Neural crest cell (in vitro differentiated cells): ENCODE data around the gene FER. TPM values are rescaled to one million over a fixed set of nuclear protein-coding genes. Genes with fewer than 3 reads are reported as not detected.
"Not testable (repeated sequence)": the region's sequence is repeated elsewhere in the genome, so short reads cannot be mapped to it uniquely, and the experiment has no call there.

ENCODE experiments used
- DNase-seq: peaks from one replicate; pipeline ENCODE4 v3.0.0; 2021; ENCODE audit warnings: low read depth, mixed read lengths, low spot score
- H3K27ac Mint-ChIP-seq: one replicate; pipeline ENCODE4 v1.8.0; 2021; ENCODE audit warnings: mild to moderate bottlenecking, mixed read lengths; ENCODE audit not compliant: unreplicated experiment
- H3K27me3 Mint-ChIP-seq: 2 replicates; pipeline ENCODE4 v1.8.0; 2021; ENCODE audit warnings: low read depth, mild to moderate bottlenecking, mixed read lengths
- H3K36me3 Mint-ChIP-seq: 2 replicates; pipeline ENCODE4 v1.8.0; 2021; ENCODE audit warnings: low read depth, mild to moderate bottlenecking, mixed read lengths
- H3K4me1 Mint-ChIP-seq: 2 replicates; pipeline ENCODE4 v1.8.0; 2021; ENCODE audit warnings: mixed read lengths
- H3K4me3 Mint-ChIP-seq: one replicate; pipeline ENCODE4 v1.8.0; 2021; ENCODE audit warnings: mild to moderate bottlenecking, mixed read lengths
- H3K9me3 Mint-ChIP-seq: 2 replicates; pipeline ENCODE4 v1.8.0; 2021; ENCODE audit warnings: mixed read lengths
- total RNA-seq: library from RNA; stranded (reverse); gene quantifications from 2 replicates; pipeline ENCODE4 v1.2.1, GENCODE V29; 2021
- TF ChIP-seq, protein P1 (sequence below): fragments of 200-600 bp; sonication (generic); conservative IDR thresholded peaks from 2 replicates; pipeline ENCODE4 v1.5.0; 2021; ENCODE audit warnings: antibody characterized with exemption, mild to moderate bottlenecking

Gene FER
- total RNA-seq, 1 donor from 2014 or later = 25.4 TPM

DNA sequence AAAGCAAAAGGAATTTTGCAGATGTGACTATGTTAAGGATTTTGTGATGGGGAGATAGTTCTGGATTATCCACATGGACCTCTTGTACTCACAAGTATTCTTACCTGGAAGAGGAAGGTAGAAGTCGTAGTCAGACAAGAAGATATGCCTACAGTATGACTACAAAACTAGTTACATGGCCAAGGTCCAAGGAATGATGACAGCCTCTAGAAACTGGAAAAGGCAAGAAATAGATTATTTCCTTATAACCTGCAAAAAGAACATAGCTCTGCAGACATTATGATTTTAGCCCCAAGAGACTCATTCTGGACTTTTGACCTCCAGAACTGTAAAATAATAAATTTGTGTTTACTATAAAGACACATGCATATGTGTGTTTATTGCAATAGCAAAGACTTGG is 226.9 kb downstream of the FER start:
- Mint-ChIP-seq H3K4me1 (no peaks in the 10 kb centered on the region), H3K9me3 (no peaks in the 10 kb centered on the region), H3K27ac (no peak overlapping the region), H3K36me3 (peaks cover 7% of the 10 kb centered on the region), H3K4me3 (no peak overlapping the region), H3K27me3 (no peaks in the 10 kb centered on the region)
- DNase-seq = no peak
- TF ChIP-seq, protein P1, sequence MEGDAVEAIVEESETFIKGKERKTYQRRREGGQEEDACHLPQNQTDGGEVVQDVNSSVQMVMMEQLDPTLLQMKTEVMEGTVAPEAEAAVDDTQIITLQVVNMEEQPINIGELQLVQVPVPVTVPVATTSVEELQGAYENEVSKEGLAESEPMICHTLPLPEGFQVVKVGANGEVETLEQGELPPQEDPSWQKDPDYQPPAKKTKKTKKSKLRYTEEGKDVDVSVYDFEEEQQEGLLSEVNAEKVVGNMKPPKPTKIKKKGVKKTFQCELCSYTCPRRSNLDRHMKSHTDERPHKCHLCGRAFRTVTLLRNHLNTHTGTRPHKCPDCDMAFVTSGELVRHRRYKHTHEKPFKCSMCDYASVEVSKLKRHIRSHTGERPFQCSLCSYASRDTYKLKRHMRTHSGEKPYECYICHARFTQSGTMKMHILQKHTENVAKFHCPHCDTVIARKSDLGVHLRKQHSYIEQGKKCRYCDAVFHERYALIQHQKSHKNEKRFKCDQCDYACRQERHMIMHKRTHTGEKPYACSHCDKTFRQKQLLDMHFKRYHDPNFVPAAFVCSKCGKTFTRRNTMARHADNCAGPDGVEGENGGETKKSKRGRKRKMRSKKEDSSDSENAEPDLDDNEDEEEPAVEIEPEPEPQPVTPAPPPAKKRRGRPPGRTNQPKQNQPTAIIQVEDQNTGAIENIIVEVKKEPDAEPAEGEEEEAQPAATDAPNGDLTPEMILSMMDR = no peak

DNA sequence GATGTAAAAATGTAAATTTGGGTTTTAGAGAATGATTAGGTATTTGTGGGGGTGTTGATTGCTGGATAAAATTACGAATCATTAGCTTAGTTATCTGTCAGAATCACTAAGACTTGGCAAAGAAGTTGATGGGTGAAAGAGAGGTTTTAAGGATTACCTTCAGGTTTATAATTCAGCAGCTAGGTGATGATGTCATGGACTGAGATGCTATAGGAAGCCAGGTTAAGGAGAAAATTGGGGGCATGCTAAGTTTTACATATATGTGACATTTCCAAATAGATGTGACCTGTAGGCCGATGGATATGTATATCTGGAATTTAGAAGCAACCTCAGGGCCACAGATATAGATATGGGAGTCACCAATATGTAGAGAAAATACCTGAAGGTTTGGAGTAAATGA is 228.0 kb downstream of the FER start:
- Mint-ChIP-seq H3K36me3 (peaks cover 7% of the 10 kb centered on the region), H3K27me3 (no peaks in the 10 kb centered on the region), H3K9me3 (no peaks in the 10 kb centered on the region), H3K27ac (no peak overlapping the region), H3K4me1 (no peaks in the 10 kb centered on the region), H3K4me3 (no peak overlapping the region)
- no peak for DNase-seq
- TF ChIP-seq, protein P1 = no peak

DNA sequence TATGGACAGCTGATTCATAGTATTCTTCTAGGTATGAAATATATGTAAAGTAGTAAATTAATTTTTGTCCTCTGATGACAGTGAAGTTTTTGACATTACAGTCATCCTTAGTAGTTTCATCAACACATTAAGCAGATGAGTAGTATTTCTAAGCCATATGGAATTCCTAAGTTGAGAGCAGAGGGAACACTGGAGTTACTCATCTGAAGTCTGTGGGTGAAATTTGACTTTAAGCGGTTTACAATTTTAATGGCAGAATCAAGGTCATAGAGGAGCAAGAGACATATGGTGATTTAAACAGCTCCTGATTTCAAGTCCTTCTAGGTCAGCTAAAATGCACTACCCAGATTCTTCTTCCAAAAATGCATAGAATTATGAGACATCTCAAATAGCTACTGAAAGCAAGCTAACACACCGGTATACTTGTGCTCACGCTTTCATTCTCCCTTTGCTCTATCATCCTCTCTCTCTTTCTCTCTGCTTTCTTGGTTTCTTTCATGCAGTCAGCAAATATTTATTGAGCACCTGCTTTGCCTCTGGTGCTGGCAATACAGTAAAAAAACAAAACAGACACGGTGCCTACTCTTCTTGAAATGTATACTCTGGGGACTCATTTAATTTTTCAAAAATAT is 235.9 kb downstream of the FER start:
- no peaks in the 10 kb centered on the region for H3K27me3 Mint-ChIP-seq
- H3K36me3 Mint-ChIP-seq = peaks cover 25% of the 10 kb centered on the region
- H3K4me1 Mint-ChIP-seq = no peaks in the 10 kb centered on the region
- no peak overlapping the region for H3K4me3 Mint-ChIP-seq
- peaks cover 8% of the 10 kb centered on the region for H3K9me3 Mint-ChIP-seq
- TF ChIP-seq, protein P1 = no peak
- H3K27ac Mint-ChIP-seq = no peak overlapping the region
- no peak for DNase-seq

DNA sequence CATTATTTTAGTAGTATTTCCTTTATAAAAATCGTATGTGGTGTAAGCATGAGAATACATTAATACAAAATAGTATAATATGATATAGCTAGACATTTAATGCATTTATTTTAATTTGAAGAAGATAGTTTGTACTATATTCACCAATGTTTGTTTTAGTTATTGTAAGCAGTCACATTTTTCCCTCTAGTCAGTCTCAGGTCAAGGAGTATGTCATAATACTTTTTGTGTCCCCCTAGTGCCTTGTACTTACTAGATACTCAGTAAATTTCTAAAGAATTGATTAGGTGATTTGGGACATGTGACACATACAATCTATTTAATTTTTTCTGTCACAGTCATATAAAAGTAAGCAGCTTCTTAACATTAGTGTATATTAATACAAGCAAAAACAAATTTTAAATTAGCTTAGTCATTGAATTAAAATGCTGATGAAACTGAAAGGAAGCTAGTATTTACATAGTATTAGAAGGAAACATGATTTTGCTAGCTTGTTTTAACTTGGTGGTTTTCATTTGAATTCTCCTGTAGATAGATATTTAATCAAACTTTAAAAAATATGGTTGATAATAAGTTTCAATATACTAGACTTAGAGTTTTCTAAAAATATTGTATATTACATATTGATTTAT is 242.2 kb downstream of the FER start:
- H3K9me3 Mint-ChIP-seq = peaks cover 19% of the 10 kb centered on the region
- H3K27me3 Mint-ChIP-seq = no peaks in the 10 kb centered on the region
- DNase-seq = no peak
- H3K36me3 Mint-ChIP-seq = peaks cover 43% of the 10 kb centered on the region
- TF ChIP-seq, protein P1 = no peak
- H3K4me1 Mint-ChIP-seq = no peaks in the 10 kb centered on the region
- no peak overlapping the region for H3K27ac Mint-ChIP-seq
- H3K4me3 Mint-ChIP-seq = no peak overlapping the region

DNA sequence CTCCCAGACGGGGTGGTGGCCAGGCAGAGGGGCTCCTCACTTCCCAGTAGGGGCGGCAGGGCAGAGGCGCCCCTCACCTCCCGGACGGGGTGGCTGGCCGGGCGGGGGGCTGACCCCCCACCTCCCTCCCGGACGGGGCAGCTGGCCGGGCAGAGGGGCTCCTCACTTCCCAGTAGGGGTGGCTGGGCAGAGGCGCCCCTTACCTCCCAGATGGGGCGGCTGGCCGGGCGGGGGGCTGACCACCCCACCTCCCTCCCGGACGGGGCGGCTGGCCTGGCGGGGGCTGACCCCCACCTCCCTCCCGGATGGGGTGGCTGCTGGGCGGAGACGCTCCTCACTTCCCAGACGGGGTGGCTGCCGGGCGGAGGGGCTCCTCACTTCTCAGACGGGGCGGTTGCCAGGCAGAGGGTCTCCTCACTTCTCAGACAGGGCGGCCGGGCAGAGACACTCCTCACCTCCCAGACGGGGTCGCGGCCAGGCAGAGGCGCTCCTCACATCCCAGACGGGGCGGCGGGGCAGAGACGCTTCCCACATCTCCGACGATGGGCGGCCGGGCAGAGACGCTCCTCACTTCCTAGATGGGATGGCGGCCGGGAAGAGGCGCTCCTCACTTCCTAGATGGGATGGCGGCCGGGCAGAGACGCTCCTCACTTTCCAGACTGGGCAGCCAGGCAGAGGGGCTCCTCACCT is 244.8 kb downstream of the FER start:
- Mint-ChIP-seq H3K9me3 (peaks cover 19% of the 10 kb centered on the region), H3K36me3 (peaks cover 45% of the 10 kb centered on the region)
- H3K27me3 Mint-ChIP-seq, H3K4me3 Mint-ChIP-seq, DNase-seq, H3K4me1 Mint-ChIP-seq, H3K27ac Mint-ChIP-seq: not testable (repeated sequence)

DNA sequence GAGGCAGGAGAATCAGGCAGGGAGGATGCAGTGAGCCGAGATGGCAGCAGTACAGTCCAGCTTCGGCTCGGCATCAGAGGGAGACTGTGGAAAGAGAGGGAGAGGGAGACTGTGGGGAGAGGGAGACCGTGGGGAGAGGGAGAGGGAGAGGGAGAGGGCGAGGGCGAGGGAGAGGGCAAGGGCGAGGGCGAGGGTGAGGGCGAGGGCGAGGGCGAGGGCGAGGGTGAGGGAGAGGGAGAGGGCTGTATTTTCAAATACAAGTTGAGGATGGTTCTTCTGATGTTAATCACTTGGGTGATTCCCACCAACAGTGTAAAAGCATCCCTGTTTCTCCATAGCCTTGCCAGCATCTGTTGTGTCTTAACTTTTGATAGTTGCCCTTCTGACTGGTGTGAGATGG is 245.7 kb downstream of the FER start:
- H3K27ac Mint-ChIP-seq, DNase-seq, H3K27me3 Mint-ChIP-seq, H3K4me1 Mint-ChIP-seq, H3K4me3 Mint-ChIP-seq: not testable (repeated sequence)
- H3K9me3 Mint-ChIP-seq = peaks cover 15% of the 10 kb centered on the region
- H3K36me3 Mint-ChIP-seq = peaks cover 39% of the 10 kb centered on the region
